Measurements from ENCODE around the gene UCK2.

UCK2 gene

DNA sequence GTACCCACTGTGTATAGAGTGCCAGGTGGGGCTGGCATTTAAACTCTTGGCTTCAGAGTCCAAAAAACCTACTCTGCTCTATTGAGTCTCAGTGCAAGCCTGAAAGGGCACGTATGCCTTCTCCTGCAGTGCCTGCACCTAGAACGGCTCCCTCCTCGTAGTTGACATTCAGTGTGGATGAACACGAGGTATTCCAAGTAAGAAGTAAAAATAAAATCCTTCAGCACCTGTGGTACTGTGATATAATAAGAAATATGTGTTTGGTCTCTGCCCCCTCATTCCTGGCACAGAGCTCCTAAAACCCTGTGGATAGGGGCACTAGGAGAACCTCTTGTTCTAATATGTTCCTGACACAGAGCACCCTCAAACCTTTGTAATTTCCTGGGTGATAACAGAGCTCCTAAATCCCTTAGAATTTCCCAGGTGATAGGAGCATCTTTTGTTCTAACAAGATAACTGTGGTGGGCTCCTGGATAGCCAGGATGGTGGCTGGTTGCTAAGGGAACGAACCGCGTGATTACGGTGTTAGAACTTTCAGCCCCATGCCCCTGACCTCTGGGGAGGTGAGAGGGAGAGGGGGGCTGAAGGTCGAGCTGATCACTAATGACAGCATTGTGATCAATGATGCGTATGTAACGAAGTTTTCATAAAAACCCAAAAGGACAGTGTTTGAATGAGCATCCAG lies 16.8 kb downstream of the UCK2 start:
- peaks cover 6% of the 10 kb centered on the region for H3K36me3 Mint-ChIP-seq
- ATAC-seq = no peak

GRCh38 chr1:165844933-165845332 lies 17.5 kb downstream of the UCK2 start:
- DNase-seq (ENCODE audit: low spot score in 2 of 2) (no peak), ATAC-seq (no peak)
- Mint-ChIP-seq H3K27ac (no peak overlapping the region), H3K36me3 (peaks cover 6% of the 10 kb centered on the region), H3K4me3 (no peak overlapping the region), H3K9me3 (no peaks in the 10 kb centered on the region), H3K4me1 (peaks cover 62% of the 10 kb centered on the region)

More for the DNA sequence above, 16.8 kb downstream of the UCK2 start:
- no peaks in the 10 kb centered on the region for H3K9me3 Mint-ChIP-seq
- H3K4me3 Mint-ChIP-seq = no peak overlapping the region
- H3K4me1 Mint-ChIP-seq = peaks cover 60% of the 10 kb centered on the region
- no peak for DNase-seq (ENCODE audit: low spot score in 2 of 2)
- H3K27ac Mint-ChIP-seq = no peak overlapping the region

DNA sequence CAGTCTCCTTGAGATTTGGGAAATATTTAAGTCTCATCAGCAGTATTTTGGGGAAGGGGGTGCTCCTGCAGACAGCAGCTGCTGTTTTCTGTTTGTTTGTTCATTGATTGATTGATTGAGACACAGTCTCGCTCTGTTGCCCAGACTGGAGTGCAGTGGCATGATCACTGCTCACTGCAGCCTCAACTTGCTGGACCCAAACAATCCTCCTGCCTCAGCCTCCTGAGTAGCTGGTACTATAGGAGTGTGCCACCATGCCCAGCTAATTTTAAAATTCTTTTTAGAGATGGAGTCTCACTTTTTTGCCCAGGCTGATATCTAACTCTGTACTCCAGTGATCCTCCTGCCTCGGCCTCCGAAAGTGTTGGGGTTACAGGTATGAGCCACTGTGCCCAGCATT lies 18.2 kb downstream of the UCK2 start:
- ATAC-seq (no peak), DNase-seq (ENCODE audit: low spot score in 2 of 2) (no peak)
- H3K4me3 Mint-ChIP-seq = no peak overlapping the region
- no peaks in the 10 kb centered on the region for H3K9me3 Mint-ChIP-seq
- H3K4me1 Mint-ChIP-seq = peaks cover 62% of the 10 kb centered on the region
- H3K36me3 Mint-ChIP-seq = peaks cover 6% of the 10 kb centered on the region
- no peak overlapping the region for H3K27ac Mint-ChIP-seq

- no peak overlapping the region for H3K4me3 Mint-ChIP-seq
- no peaks in the 10 kb centered on the region for H3K9me3 Mint-ChIP-seq
Measured at GRCh38 chr1:165845992-165846748, 18.8 kb downstream of the UCK2 start.

GRCh38 chr1:165847486-165847885 lies 20.1 kb downstream of the UCK2 start:
- DNase-seq (ENCODE audit: low spot score in 2 of 2) (no peak), ATAC-seq (no peak)
- H3K9me3 Mint-ChIP-seq = no peaks in the 10 kb centered on the region
- H3K4me3 Mint-ChIP-seq = no peak overlapping the region
- H3K27ac Mint-ChIP-seq = no peak overlapping the region
- peaks cover 65% of the 10 kb centered on the region for H3K4me1 Mint-ChIP-seq
- peaks cover 5% of the 10 kb centered on the region for H3K36me3 Mint-ChIP-seq

More at GRCh38 chr1:165845992-165846748, 18.8 kb downstream of the UCK2 start:
- ATAC-seq = peak; percentile 52
- Mint-ChIP-seq H3K36me3 (peaks cover 6% of the 10 kb centered on the region), H3K4me1 (peaks cover 65% of the 10 kb centered on the region), H3K27ac (no peak overlapping the region)
- DNase-seq (ENCODE audit: low spot score in 2 of 2) = no peak

GRCh38 chr1:165849353-165850133 lies 22.1 kb downstream of the UCK2 start:
- no peak for DNase-seq (ENCODE audit: low spot score in 2 of 2)
- no peak overlapping the region for H3K4me3 Mint-ChIP-seq
- H3K36me3 Mint-ChIP-seq = no peaks in the 10 kb centered on the region
- ATAC-seq = no peak
- H3K4me1 Mint-ChIP-seq = peaks cover 63% of the 10 kb centered on the region
- peak overlapping the region; percentile 60 for H3K27ac Mint-ChIP-seq
- H3K9me3 Mint-ChIP-seq = no peaks in the 10 kb centered on the region

- Mint-ChIP-seq H3K9me3 (no peaks in the 10 kb centered on the region), H3K4me3 (no peak overlapping the region)
- no peak for DNase-seq (ENCODE audit: low spot score in 2 of 2)
Measured at GRCh38 chr1:165851034-165851658, 23.7 kb downstream of the UCK2 start.

DNA sequence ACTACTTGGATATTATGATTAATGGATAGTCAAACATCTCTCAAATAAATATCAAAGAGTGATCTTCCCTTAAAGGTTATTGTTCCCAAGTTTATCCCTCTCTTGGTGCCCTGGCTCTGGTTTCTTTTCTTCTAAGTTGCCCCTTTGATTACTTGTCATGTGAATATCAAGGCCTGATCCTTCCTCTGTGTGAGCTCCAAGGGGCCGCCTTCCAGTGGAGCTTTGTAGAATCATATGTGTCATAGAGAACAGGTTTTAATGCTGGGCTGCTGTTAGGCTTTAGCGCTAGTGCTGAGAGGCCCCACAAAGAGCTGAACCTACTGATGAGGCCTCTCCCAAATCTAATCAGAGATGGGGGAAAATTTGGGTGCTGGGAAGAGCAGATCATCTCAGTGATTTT lies 25.5 kb downstream of the UCK2 start:
- Mint-ChIP-seq H3K4me3 (no peak overlapping the region), H3K27ac (no peak overlapping the region), H3K9me3 (no peaks in the 10 kb centered on the region), H3K4me1 (peaks cover 70% of the 10 kb centered on the region), H3K36me3 (no peaks in the 10 kb centered on the region)
- ATAC-seq (no peak), DNase-seq (ENCODE audit: low spot score in 2 of 2) (no peak)

More at GRCh38 chr1:165851034-165851658, 23.7 kb downstream of the UCK2 start:
- ATAC-seq = peak; percentile 63
- Mint-ChIP-seq H3K27ac (no peak overlapping the region), H3K4me1 (peaks cover 56% of the 10 kb centered on the region), H3K36me3 (no peaks in the 10 kb centered on the region)

DNA sequence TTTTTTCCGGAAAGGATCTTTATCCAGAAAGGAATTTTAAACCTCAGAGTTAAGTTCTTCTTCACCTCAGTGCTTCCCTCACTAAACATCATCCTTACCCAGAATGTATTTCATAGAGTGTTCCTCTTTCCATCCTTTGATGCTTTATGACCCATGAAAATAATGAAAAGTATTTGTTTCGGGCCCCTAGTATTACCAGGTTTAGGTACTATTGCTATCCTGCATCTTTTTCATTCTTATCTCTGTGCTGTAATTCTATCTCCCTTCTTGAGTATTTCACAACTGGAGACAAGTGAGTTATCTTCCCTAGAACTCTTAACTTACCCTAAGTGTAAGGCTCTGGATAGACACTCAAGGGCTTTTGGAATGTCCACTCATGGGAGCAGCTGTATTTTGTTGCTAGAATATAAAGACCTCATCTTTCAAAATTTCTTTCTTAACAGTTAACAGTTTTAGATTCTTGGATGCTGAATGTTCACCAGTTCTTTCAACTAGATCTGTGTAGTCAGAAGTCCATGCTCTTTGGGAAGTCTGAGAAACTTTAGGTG lies 26.2 kb downstream of the UCK2 start:
- no peaks in the 10 kb centered on the region for H3K9me3 Mint-ChIP-seq
- DNase-seq (ENCODE audit: low spot score in 2 of 2) = no peak
- no peak overlapping the region for H3K4me3 Mint-ChIP-seq
- H3K36me3 Mint-ChIP-seq = no peaks in the 10 kb centered on the region
- peak overlapping the region; percentile 10 for H3K27ac Mint-ChIP-seq
- no peak for ATAC-seq
- H3K4me1 Mint-ChIP-seq = peaks cover 70% of the 10 kb centered on the region

DNA sequence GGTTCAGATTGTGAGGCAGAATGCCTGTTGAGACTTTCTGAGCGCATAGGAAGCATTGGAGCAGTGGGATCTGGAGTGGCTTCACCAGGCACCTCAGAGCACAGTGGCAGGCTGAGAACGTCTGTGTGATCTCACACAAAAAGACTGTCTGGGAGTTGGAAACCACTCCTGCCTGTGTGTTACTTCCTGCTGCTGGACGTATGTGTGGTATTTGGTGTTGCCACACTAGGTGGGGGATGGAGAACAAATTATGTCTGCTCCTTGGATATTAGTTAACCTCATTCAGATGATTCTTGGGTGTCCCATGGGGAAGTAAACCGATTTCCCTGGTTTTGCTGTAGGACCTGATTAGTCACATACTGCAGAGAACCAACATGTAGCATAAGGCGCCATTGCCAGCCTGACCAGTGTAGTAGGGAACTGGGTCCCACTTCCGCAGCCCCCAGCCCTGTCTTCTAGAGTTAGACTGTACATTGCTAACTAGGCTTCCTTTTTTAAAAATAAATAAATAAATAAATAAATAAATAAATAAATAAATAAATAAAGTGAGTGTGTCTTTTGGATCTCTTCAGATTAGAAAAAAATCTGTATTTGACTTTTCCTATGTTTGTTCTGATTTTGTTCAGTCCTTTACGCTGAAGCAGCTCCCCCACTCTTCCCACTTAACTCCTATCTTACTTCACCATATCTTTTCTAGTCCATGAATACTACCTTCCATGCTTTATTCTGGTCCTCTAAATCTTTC lies 26.9 kb downstream of the UCK2 start:
- Mint-ChIP-seq H3K9me3 (no peaks in the 10 kb centered on the region), H3K36me3 (no peaks in the 10 kb centered on the region), H3K4me1 (peaks cover 63% of the 10 kb centered on the region), H3K4me3 (no peak overlapping the region), H3K27ac (peak overlapping the region; percentile 10)
- ATAC-seq (no peak), DNase-seq (ENCODE audit: low spot score in 2 of 2) (no peak)

DNA sequence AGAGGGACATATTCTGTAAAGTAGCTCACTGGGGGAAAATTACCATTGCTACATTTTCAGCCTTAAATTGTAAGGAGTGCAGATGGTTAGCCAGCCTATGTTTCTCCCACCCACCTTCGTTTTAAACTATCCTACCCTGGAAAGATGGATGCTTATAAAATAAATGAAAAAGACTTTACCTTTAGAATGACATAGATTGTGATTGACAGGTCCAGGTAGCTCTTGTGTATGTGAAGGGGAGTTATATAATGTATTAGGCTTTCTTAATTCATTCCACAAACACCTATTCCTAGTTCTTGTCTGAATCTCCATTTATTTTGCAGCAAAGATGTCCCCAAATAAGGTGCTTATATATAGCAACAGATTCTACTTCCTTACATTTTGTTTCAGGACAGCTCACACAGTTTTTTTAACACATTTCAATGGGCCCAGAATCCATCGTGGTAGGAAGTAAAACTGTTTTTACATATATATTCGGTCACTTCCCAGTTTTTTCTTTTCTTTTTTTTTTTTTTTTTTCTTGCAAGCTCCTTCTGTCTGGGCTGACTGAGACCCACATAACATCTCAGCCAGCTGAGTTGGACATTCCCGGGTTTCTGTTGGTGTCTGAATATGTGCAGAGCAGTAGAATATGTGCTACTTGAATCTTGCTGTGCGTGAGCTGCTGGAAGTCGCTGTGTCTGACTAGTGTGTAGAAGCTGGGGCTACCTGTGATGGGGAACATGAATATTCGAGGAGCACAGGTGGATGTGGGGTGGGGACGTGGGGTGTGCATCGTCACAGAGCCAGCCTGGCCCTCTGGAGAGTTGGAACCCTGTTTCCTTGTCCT lies 27.8 kb downstream of the UCK2 start:
- Mint-ChIP-seq H3K4me1 (peaks cover 65% of the 10 kb centered on the region), H3K36me3 (peaks cover 3% of the 10 kb centered on the region), H3K4me3 (no peak overlapping the region), H3K27ac (no peak overlapping the region), H3K9me3 (no peaks in the 10 kb centered on the region)
- ATAC-seq = no peak
- DNase-seq (ENCODE audit: low spot score in 2 of 2) = no peak

DNA sequence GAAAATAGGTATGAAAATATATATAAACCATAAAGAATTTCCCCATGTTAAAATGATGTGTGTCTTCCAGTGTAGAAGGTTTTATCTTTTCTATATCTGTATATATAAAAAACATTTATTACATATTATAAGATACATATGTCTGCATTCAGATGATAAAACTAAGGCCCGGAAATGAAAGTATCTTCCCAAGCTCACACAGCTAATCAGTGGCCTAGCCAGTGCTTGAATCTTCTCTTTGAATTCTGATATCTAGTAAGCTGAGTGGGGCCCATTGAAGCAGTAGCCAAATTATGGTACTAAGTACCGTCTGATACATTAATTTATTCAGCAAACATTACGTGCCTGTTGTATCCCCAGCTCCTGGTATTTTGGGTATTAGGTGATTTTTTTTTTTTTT lies 28.6 kb downstream of the UCK2 start:
- Mint-ChIP-seq H3K9me3 (no peaks in the 10 kb centered on the region), H3K4me3 (no peak overlapping the region), H3K27ac (no peak overlapping the region), H3K36me3 (peaks cover 6% of the 10 kb centered on the region), H3K4me1 (peaks cover 64% of the 10 kb centered on the region)
- DNase-seq (ENCODE audit: low spot score in 2 of 2) (no peak), ATAC-seq (no peak)

GRCh38 chr1:165856606-165857005 lies 29.2 kb downstream of the UCK2 start:
- Mint-ChIP-seq H3K9me3 (no peaks in the 10 kb centered on the region), H3K27ac (no peak overlapping the region), H3K4me1 (peaks cover 58% of the 10 kb centered on the region), H3K4me3 (no peak overlapping the region), H3K36me3 (peaks cover 6% of the 10 kb centered on the region)
- ATAC-seq (no peak), DNase-seq (ENCODE audit: low spot score in 2 of 2) (no peak)

Data from stimulated activated effector memory CD8-positive, alpha-beta T cell treated with anti-CD3 and anti-CD28 coated beads, Interleukin-12 subunit alpha, Interleukin-12 subunit beta, amount 100 ng/mL, for 72 hours (primary cell).